Left ventricle myocardium inferior (tissue), 1 donor: Measurements from ENCODE around the gene TOM1L2. TPM values are rescaled to one million over a fixed set of nuclear protein-coding genes. Genes with fewer than 3 reads are reported as not detected.

Experiments used
- DNase-seq: peaks from one replicate; pipeline ENCODE4 v3.0.0-alpha.2; 2020
- H3K27ac ChIP-seq: fragments of 200-600 bp; replicated peaks from 2 replicates; pipeline ENCODE4 v1.8.0; 2021
- H3K27me3 ChIP-seq: fragments of 200-600 bp; 2 replicates; pipeline ENCODE4 v1.8.0; 2021; ENCODE audit warnings: low read depth
- H3K36me3 ChIP-seq: fragments of 200-600 bp; 2 replicates; pipeline ENCODE4 v1.8.0; 2021
- H3K4me1 ChIP-seq: fragments of 200-600 bp; 2 replicates; pipeline ENCODE4 v1.8.0; 2021
- H3K4me3 ChIP-seq: fragments of 200-600 bp; 2 replicates; pipeline ENCODE4 v1.8.0; 2021; ENCODE audit warnings: mild to moderate bottlenecking, moderate library complexity
- H3K9me3 ChIP-seq: fragments of 200-600 bp; replicated peaks from 2 replicates; pipeline ENCODE4 v1.8.0; 2021
- intact Hi-C: fragments of 100-400 bp; cut with micrococcal nuclease; formaldehyde crosslinking; loops from one replicate; pipeline ENCODE4 v1.11.0; 2022
- total RNA-seq: library from RNA; stranded (reverse); fragmentation: NEBNext Ultra II Directional; extraction: Animal tissue kit (Norgen Biotek cat#: 25700); gene quantifications from one replicate; pipeline ENCODE4 v1.2.1, GENCODE V29; 2021
- TF ChIP-seq, protein P1 (sequence below): fragments of 200-600 bp; IDR thresholded peaks from 2 replicates; pipeline ENCODE4 v1.8.0; 2021; ENCODE audit warnings: antibody characterized with exemption, mild to moderate bottlenecking, borderline replicate concordance
- donor health status: DM: no; HTN: yes; CAD: no; lungs with severe emphysema.

Gene TOM1L2
- total RNA-seq, 1 donor from 2014 or later, result 284 TPM

DNA sequence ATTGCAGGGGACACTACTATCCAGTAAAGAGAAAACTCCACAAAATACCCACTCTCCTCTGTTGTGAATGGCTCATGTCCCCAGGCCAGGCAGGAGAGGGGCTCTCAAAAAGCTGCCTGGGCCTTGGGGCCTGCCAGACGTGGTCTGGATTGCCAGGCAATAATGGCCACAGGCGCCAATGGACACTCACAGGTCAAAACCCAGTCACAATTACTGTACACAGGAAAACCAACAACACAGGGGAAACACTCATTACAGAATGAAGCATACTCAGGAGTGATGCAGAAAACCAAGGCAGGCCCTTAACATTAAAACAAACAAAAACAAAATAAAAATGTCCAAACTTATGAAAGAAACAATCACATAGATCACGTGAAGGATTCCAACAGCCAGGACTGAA, 100.3 kb downstream of the TOM1L2 start:
- Histone ChIP-seq H3K27me3 (no peaks in the 10 kb centered on the region), H3K27ac (no peak overlapping the region), H3K36me3 (peaks cover 21% of the 10 kb centered on the region), H3K4me1 (peaks cover 86% of the 10 kb centered on the region), H3K9me3 (no peaks in the 10 kb centered on the region), H3K4me3 (no peak overlapping the region)
- TF ChIP-seq, protein P1, sequence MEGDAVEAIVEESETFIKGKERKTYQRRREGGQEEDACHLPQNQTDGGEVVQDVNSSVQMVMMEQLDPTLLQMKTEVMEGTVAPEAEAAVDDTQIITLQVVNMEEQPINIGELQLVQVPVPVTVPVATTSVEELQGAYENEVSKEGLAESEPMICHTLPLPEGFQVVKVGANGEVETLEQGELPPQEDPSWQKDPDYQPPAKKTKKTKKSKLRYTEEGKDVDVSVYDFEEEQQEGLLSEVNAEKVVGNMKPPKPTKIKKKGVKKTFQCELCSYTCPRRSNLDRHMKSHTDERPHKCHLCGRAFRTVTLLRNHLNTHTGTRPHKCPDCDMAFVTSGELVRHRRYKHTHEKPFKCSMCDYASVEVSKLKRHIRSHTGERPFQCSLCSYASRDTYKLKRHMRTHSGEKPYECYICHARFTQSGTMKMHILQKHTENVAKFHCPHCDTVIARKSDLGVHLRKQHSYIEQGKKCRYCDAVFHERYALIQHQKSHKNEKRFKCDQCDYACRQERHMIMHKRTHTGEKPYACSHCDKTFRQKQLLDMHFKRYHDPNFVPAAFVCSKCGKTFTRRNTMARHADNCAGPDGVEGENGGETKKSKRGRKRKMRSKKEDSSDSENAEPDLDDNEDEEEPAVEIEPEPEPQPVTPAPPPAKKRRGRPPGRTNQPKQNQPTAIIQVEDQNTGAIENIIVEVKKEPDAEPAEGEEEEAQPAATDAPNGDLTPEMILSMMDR, result no peak
- DNase-seq, result no peak
- intact Hi-C loops, result no loop called here

DNA sequence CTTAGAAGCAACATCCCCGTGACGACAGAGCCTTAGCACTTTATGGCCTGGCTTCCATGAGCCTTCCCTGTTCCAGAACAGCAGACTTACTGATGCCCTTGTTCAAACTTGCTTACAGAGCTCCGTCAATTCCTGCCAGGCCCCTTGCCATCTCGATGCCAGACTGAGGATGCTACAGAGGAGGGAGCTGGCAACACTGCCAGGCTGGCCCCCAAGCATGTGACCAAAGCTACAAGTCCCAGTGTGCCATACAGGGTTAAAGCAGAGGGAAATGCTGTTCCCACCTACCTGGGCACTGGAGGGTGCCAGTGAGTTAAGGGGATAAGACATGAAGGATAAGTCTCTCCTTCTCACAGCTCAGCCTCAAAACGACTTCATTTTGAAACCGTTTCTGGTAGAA, 102.0 kb downstream of the TOM1L2 start:
- no peak overlapping the region for H3K4me3 ChIP-seq
- H3K27me3 ChIP-seq, result no peaks in the 10 kb centered on the region
- H3K27ac ChIP-seq, result peak overlapping the region; percentile 77
- TF ChIP-seq, protein P1, result no peak
- no peak for DNase-seq
- intact Hi-C loops, result no loop called here
- H3K9me3 ChIP-seq, result no peaks in the 10 kb centered on the region
- peaks cover 71% of the 10 kb centered on the region for H3K4me1 ChIP-seq
- H3K36me3 ChIP-seq, result peaks cover 26% of the 10 kb centered on the region

- Histone ChIP-seq H3K36me3 (peaks cover 30% of the 10 kb centered on the region), H3K27ac (peak overlapping the region; percentile 77), H3K27me3 (no peaks in the 10 kb centered on the region), H3K4me1 (peaks cover 58% of the 10 kb centered on the region), H3K4me3 (peak overlapping the region; percentile 6), H3K9me3 (no peaks in the 10 kb centered on the region)
- intact Hi-C loops, result no loop called here
- TF ChIP-seq, protein P1, result no peak
- DNase-seq, result no peak
Observed at GRCh38 chr17:17868641-17869522, 103.3 kb downstream of the TOM1L2 start.

GRCh38 chr17:17866897-17867296, 105.3 kb downstream of the TOM1L2 start:
- no peak for DNase-seq
- Histone ChIP-seq H3K36me3 (peaks cover 46% of the 10 kb centered on the region), H3K27me3 (no peaks in the 10 kb centered on the region), H3K27ac (no peak overlapping the region), H3K4me3 (no peak overlapping the region), H3K9me3 (no peaks in the 10 kb centered on the region), H3K4me1 (peaks cover 39% of the 10 kb centered on the region)
- intact Hi-C loops, result no loop called here
- TF ChIP-seq, protein P1, result no peak

DNA sequence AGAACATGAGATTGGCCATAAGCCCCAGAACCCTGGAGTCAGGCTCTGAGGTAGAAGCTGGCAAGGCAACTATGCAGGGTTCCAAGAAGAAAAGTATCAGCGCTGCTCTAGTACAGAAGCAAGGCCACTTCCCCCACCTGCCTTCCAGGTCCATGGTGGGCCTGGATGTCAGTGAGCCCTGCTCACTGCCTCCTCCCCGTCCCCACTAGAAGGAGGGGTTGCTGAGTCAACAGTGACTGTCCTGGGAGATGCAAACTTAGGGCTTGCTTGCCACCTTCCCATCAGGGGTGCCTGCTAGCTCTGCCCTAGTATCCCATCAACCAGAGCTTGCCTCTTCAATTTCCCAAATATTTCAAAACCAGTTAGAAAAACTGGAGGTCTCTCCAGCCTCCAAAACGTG, 105.8 kb downstream of the TOM1L2 start:
- DNase-seq, result no peak
- intact Hi-C loops, result no loop called here
- no peaks in the 10 kb centered on the region for H3K27me3 ChIP-seq
- peaks cover 50% of the 10 kb centered on the region for H3K36me3 ChIP-seq
- peaks cover 37% of the 10 kb centered on the region for H3K4me1 ChIP-seq
- no peak overlapping the region for H3K4me3 ChIP-seq
- TF ChIP-seq, protein P1, result no peak
- H3K9me3 ChIP-seq, result no peaks in the 10 kb centered on the region
- no peak overlapping the region for H3K27ac ChIP-seq
